Endothelial cell (in vitro differentiated cells): ENCODE data around the gene ITGB3BP. TPM values are rescaled to one million over a fixed set of nuclear protein-coding genes. Genes with fewer than 3 reads are reported as not detected.

Source experiments
- DNase-seq: peaks from one replicate; pipeline ENCODE4 v3.0.0; 2021; ENCODE audit warnings: low spot score
- H3K27ac Mint-ChIP-seq: one replicate; pipeline ENCODE4 v1.8.0; 2021; ENCODE audit warnings: mixed read lengths, inconsistent platforms; ENCODE audit not compliant: unreplicated experiment
- H3K27me3 Mint-ChIP-seq: one replicate; pipeline ENCODE4 v1.8.0; 2021; ENCODE audit warnings: mild to moderate bottlenecking, moderate library complexity, mixed read lengths, inconsistent platforms; ENCODE audit not compliant: unreplicated experiment
- H3K36me3 Mint-ChIP-seq: one replicate; pipeline ENCODE4 v1.8.0; 2021; ENCODE audit warnings: mild to moderate bottlenecking, low read depth, mixed read lengths, inconsistent platforms; ENCODE audit not compliant: unreplicated experiment
- H3K4me1 Mint-ChIP-seq: one replicate; pipeline ENCODE4 v1.8.0; 2021; ENCODE audit warnings: mild to moderate bottlenecking, mixed read lengths, inconsistent platforms; ENCODE audit not compliant: unreplicated experiment
- H3K4me3 Mint-ChIP-seq: one replicate; pipeline ENCODE4 v1.8.0; 2021; ENCODE audit warnings: mild to moderate bottlenecking, mixed read lengths, inconsistent platforms; ENCODE audit not compliant: unreplicated experiment
- H3K9me3 Mint-ChIP-seq: one replicate; pipeline ENCODE4 v1.8.0; 2021; ENCODE audit warnings: mixed read lengths, inconsistent platforms; ENCODE audit not compliant: unreplicated experiment
- CTCF ChIP-seq: fragments of 200-600 bp; sonication (generic); IDR thresholded peaks from one replicate; pipeline ENCODE4 v1.5.0; 2021; ENCODE audit warnings: antibody characterized with exemption; ENCODE audit not compliant: unreplicated experiment
- total RNA-seq: library from RNA; stranded (reverse); fragmentation: NEBNext Ultra II Directional; extraction: Animal tissue kit (Norgen Biotek cat#: 25700); gene quantifications from one replicate; pipeline ENCODE4 v1.2.1, GENCODE V29; 2021; ENCODE audit not compliant: unreplicated experiment

Gene ITGB3BP
- total RNA-seq, 1 donor from 2014 or later: 20.9 TPM

GRCh38 chr1:63559357-63559756 lies 36.3 kb upstream of the ITGB3BP start:
- H3K4me3 Mint-ChIP-seq: no peak overlapping the region
- H3K36me3 Mint-ChIP-seq: no peaks in the 10 kb centered on the region
- H3K9me3 Mint-ChIP-seq: no peaks in the 10 kb centered on the region
- H3K27ac Mint-ChIP-seq: no peak overlapping the region
- no peaks in the 10 kb centered on the region for H3K27me3 Mint-ChIP-seq
- DNase-seq: no peak
- no peaks in the 10 kb centered on the region for H3K4me1 Mint-ChIP-seq
- no peak for TF ChIP-seq CTCF

- peak; percentile 73 for TF ChIP-seq CTCF
- Mint-ChIP-seq H3K4me1 (no peaks in the 10 kb centered on the region), H3K9me3 (no peaks in the 10 kb centered on the region), H3K27me3 (no peaks in the 10 kb centered on the region), H3K4me3 (no peak overlapping the region), H3K27ac (no peak overlapping the region), H3K36me3 (no peaks in the 10 kb centered on the region)
- DNase-seq: peak; percentile 59
Measured at GRCh38 chr1:63557365-63557987, 34.5 kb upstream of the ITGB3BP start.

- TF ChIP-seq CTCF: no peak
- Mint-ChIP-seq H3K9me3 (no peaks in the 10 kb centered on the region), H3K4me1 (no peaks in the 10 kb centered on the region), H3K27me3 (no peaks in the 10 kb centered on the region), H3K27ac (no peak overlapping the region), H3K36me3 (no peaks in the 10 kb centered on the region), H3K4me3 (no peak overlapping the region)
- DNase-seq: no peak
Measured at GRCh38 chr1:63555480-63555879, 32.5 kb upstream of the ITGB3BP start.

- Mint-ChIP-seq H3K27ac (no peak overlapping the region), H3K4me3 (no peak overlapping the region)
Measured at GRCh38 chr1:63548877-63549276, 25.9 kb upstream of the ITGB3BP start.

More at GRCh38 chr1:63548877-63549276, 25.9 kb upstream of the ITGB3BP start:
- TF ChIP-seq CTCF: no peak
- no peaks in the 10 kb centered on the region for H3K36me3 Mint-ChIP-seq
- no peaks in the 10 kb centered on the region for H3K27me3 Mint-ChIP-seq
- DNase-seq: no peak
- H3K4me1 Mint-ChIP-seq: no peaks in the 10 kb centered on the region
- H3K9me3 Mint-ChIP-seq: no peaks in the 10 kb centered on the region
